Prostate gland (tissue), 2 donors: ENCODE measurements around the gene ASPHD1. TPM values are rescaled to one million over a fixed set of nuclear protein-coding genes. Genes with fewer than 3 reads are reported as not detected.
"Not testable (repeated sequence)": the region's sequence is repeated elsewhere in the genome, so short reads cannot be mapped to it uniquely, and the experiment has no call there.

Experiments
- DNase-seq: peaks from one replicate; pipeline ENCODE4 v3.0.0-alpha.2; 2019; ENCODE audit warnings: low spot score
- H3K27ac ChIP-seq, 2 donors: fragments of 200-600 bp; sonication (generic); 2 replicates each; pipeline ENCODE4 v1.5.1; 2017 to 2019
- H3K27me3 ChIP-seq: fragments of 200-600 bp; sonication (generic); replicated peaks from 2 replicates; pipeline ENCODE4 v1.5.1; 2019; ENCODE audit not compliant: insufficient read depth
- H3K36me3 ChIP-seq, 2 donors: fragments of 200-600 bp; sonication (generic); 1 replicate in 1 of 2; 2 replicates in 1 of 2; pipeline versions ENCODE4 v1.5.1 to v1.8.1; 2017 to 2019
- H3K4me1 ChIP-seq: fragments of 200-600 bp; sonication (generic); replicated peaks from 2 replicates; pipeline ENCODE4 v1.5.1; 2019
- H3K4me3 ChIP-seq, 2 donors: fragments of 200-600 bp; sonication (generic); 2 replicates each; pipeline ENCODE4 v1.5.1; 2017 to 2019
- H3K9me3 ChIP-seq: fragments of 200-600 bp; sonication (generic); 2 replicates; pipeline ENCODE4 v1.5.1; 2017
- CTCF ChIP-seq, 4 experiments: fragments of 200-600 bp in 2 of 4; fragments of 450-650 bp in 2 of 4; sonication (generic) in 2 of 4; IDR thresholded peaks; 1 replicate in 3 of 4; 2 replicates in 1 of 4; pipeline ENCODE4 v1.5.1; 2016 to 2019; ENCODE audit warnings: antibody characterized with exemption in 4 of 4, mild to moderate bottlenecking in 2 of 4, moderate library complexity in 2 of 4
- POLR2A ChIP-seq: fragments of 450-650 bp; IDR thresholded peaks from one replicate; pipeline ENCODE4 v1.6.1; 2016; ENCODE audit warnings: antibody characterized with exemption, mild to moderate bottlenecking
- POLR2AphosphoS5 ChIP-seq: sonication (generic); formaldehyde crosslinking; IDR thresholded peaks from one replicate; pipeline ENCODE4 v1.6.1; 2017; ENCODE audit warnings: antibody characterized with exemption
- WGBS: methylation state at CpG from one replicate; pipeline ENCODE4 v1.1.5; 2018; 5-methylcytosine and 5-hydroxymethylcytosine counted together
- intact Hi-C: fragments of 100-400 bp; cut with DNase I; formaldehyde crosslinking; loops from one replicate; pipeline ENCODE4 v1.14.2; 2022
- total RNA-seq, 2 donors: library from RNA; depleted of rRNA; stranded (reverse); fragments of >200 nt; gene quantifications; one replicate each; pipeline ENCODE4 v1.1.0, GENCODE V29; 2016

Gene ASPHD1
- total RNA-seq, 2 donors from 2014 or later, result 1.2 to 5.1 TPM

DNA sequence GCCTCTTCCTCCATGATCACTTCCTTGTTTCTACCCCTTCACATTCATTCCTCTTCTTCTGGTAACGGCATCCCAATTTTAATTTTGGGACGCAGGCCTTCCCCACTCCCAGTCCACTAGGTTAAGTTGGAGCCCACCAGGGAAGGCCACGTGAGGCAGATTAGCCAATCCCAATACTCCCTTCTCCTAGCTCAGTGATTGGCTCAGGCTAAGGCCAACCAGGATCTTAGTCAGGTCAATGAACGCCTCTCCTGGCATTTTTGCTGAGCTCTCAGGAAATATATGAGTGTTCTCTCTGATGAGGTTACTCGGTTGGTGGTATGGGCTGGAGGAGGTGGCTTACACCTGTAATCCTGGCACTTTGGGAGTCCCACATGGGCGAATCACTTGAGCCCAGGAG lies 16.3 kb upstream of the ASPHD1 start:
- Histone ChIP-seq H3K27ac (no peak overlapping the region), H3K4me1 (no peaks in the 10 kb centered on the region)
- 83% methylated on average over 6 of the region's 6 CpGs for WGBS

GRCh38 chr16:29889372-29889771 lies 10.9 kb upstream of the ASPHD1 start:
- H3K27ac ChIP-seq, H3K27me3 ChIP-seq, H3K9me3 ChIP-seq, DNase-seq, H3K4me1 ChIP-seq, H3K36me3 ChIP-seq, intact Hi-C loops, H3K4me3 ChIP-seq: not testable (repeated sequence)
- 98% methylated on average over 3 of the region's 3 CpGs for WGBS

More for the DNA sequence above, 16.3 kb upstream of the ASPHD1 start:
- Histone ChIP-seq H3K27me3 (no peaks in the 10 kb centered on the region), H3K4me3 (no peak overlapping the region), H3K9me3 (no peaks in the 10 kb centered on the region), H3K36me3 (no peaks in the 10 kb centered on the region)
- intact Hi-C loops, result no loop called here
- no peak for TF ChIP-seq POLR2AphosphoS5
- no peak for TF ChIP-seq CTCF (IDR thresholded peaks at IDR 0.05)
- no peak for TF ChIP-seq POLR2A
- no peak for DNase-seq

DNA sequence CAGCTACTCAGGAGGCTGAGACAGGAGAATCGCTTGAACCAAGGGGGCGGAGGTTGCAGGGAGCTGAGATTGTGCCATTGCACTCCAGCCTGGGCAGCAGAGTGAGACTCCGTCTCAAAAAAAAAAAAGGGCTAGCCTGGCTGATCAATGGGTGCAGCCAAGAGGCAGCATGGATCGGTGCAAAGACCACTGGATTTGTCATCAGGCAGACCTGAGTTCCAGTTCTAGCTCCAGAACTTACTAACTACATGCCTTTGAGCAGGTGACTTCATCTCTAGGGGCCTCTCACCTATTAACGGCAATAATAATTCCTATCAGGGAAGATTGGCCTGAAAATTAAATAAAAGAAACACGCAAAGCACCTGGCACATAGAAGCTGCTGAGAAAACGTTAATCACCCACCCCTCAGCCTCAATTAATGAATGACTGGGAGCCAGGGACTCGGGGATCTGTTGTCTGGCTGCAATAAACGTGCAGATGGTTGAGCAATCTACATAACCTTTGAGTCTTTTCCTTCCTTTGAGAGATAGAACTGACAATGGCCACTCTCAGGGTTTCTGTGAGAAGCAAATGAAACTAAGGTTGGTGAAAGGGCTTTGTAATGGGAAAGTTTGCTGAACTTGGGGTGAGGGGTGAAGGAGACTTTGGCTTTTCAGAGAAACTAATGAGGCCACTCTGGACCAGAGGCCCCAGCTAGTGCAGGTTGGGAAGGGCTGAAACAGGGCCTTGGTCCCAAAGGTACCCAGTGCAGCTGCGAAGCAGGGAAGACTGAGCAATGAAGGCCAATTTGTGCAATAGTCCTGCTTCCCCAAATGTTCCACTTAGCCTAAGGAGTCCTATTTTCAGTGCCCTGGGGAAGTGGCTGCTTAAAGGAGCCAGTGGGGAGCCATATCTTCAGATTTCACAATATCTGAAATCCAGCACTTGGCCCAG lies 8.5 kb upstream of the ASPHD1 start:
- Histone ChIP-seq H3K27ac (no peak overlapping the region), H3K9me3 (no peaks in the 10 kb centered on the region), H3K27me3 (no peaks in the 10 kb centered on the region), H3K4me1 (no peaks in the 10 kb centered on the region), H3K36me3 (no peaks in the 10 kb centered on the region), H3K4me3 (no peak overlapping the region)
- intact Hi-C loops, result no loop called here
- TF ChIP-seq CTCF (IDR thresholded peaks at IDR 0.05), result no peak
- no peak for TF ChIP-seq POLR2AphosphoS5
- no peak for TF ChIP-seq POLR2A
- 72% methylated on average over 10 of the region's 10 CpGs for WGBS
- no peak for DNase-seq

DNA sequence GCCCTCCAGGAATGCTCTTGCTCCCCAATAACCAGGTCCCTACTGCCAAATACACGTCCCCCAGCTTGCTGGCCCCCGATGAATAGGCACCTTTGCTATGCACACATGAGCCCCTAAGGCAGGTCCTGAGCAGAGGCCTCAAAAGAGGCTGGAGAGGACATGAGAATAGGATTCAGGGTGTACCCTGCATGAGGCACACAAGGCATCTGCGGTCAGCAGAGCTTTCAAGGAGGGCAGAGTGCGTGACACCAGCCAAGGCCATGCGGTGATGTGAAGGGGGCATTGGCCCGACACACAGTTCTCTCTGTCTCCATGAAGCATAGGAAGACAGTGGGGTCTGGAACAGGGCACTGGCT lies 7.9 kb upstream of the ASPHD1 start:
- Histone ChIP-seq H3K4me1 (no peaks in the 10 kb centered on the region), H3K27me3 (no peaks in the 10 kb centered on the region), H3K36me3 (no peaks in the 10 kb centered on the region), H3K4me3 (no peak overlapping the region), H3K27ac (no peak overlapping the region), H3K9me3 (no peaks in the 10 kb centered on the region)
- 93% methylated on average over 6 of the region's 6 CpGs for WGBS
- TF ChIP-seq POLR2AphosphoS5, result no peak
- TF ChIP-seq POLR2A, result no peak
- TF ChIP-seq CTCF (IDR thresholded peaks at IDR 0.05), result no peak
- intact Hi-C loops, result no loop called here
- DNase-seq, result no peak

GRCh38 chr16:29893553-29893952 lies 6.7 kb upstream of the ASPHD1 start:
- intact Hi-C loops, result no loop called here
- 91% methylated on average over 3 of the region's 3 CpGs for WGBS
- DNase-seq, result no peak
- H3K27me3 ChIP-seq, result no peaks in the 10 kb centered on the region
- H3K4me3 ChIP-seq, result no peak overlapping the region
- TF ChIP-seq POLR2A (no peak), POLR2AphosphoS5 (no peak)
- no peaks in the 10 kb centered on the region for H3K9me3 ChIP-seq
- peaks cover under 1% of the 10 kb centered on the region for H3K4me1 ChIP-seq
- H3K27ac ChIP-seq, result no peak overlapping the region
- H3K36me3 ChIP-seq, result no peaks in the 10 kb centered on the region

DNA sequence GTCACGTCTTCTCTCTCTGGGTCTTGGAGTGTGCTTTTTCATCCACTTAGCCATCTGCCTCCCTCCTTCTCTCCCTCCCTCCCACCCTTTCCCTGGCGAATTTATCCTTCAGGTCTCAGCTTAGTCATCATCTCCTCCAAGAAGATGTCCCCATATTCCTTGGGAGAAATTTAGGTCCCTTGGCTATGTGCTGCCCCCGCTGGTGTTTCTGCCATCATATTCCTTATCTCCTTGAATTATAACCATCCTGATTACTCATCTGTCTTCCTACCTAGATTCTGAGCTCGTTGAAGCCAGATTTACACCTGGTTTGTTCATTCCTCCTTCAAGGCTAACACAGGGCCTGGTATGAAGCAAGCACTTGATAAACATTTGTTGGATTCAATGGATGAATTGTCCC lies 5.9 kb upstream of the ASPHD1 start:
- Histone ChIP-seq H3K36me3 (no peaks in the 10 kb centered on the region), H3K4me3 (no peak overlapping the region), H3K4me1 (peaks cover 3% of the 10 kb centered on the region), H3K27ac (no peak overlapping the region), H3K27me3 (no peaks in the 10 kb centered on the region), H3K9me3 (no peaks in the 10 kb centered on the region)
- DNase-seq, result no peak
- intact Hi-C loops, result no loop called here
- 75% methylated on average over 4 of the region's 4 CpGs for WGBS
- TF ChIP-seq POLR2AphosphoS5 (no peak), POLR2A (no peak), CTCF (IDR thresholded peaks at IDR 0.05) (no peak)
